ENCODE data around the gene PRIMPOL. TPM values are rescaled to one million over a fixed set of nuclear protein-coding genes. Genes with fewer than 3 reads are reported as not detected.
"Not testable (repeated sequence)": the region's sequence is repeated elsewhere in the genome, so short reads cannot be mapped to it uniquely, and the experiment has no call there.

PRIMPOL gene
- total RNA-seq, 1 experiment from 2014 or later, result 12.7 TPM

- no TSS peak for BruUV-seq (replicated peaks)
- no peak overlapping the region for H3K4me3 Mint-ChIP-seq (ENCODE audit: low read depth, unreplicated experiment)
- no peaks in the 10 kb centered on the region for H3K36me3 Mint-ChIP-seq (ENCODE audit: insufficient read depth, unreplicated experiment)
- DNase-seq, result no peak
- peaks cover 2% of the 10 kb centered on the region for H3K9me3 Mint-ChIP-seq (ENCODE audit: low read depth, unreplicated experiment)
- H3K27ac Mint-ChIP-seq (ENCODE audit: unreplicated experiment), result no peak overlapping the region
- peaks cover 17% of the 10 kb centered on the region for H3K4me1 Mint-ChIP-seq (ENCODE audit: low read depth, unreplicated experiment)
- no peaks in the 10 kb centered on the region for H3K27me3 Mint-ChIP-seq (ENCODE audit: unreplicated experiment)
- CTCF ChIA-PET, result no interaction called here
- TF ChIP-seq CTCF (IDR thresholded peaks at IDR 0.05; ENCODE audit: unreplicated experiment), result no peak
- intact Hi-C loops (cut with micrococcal nuclease; ENCODE audit: unreplicated experiment), result no loop called here
Observed at GRCh38 chr4:184613405-184613804, 36.1 kb upstream of the PRIMPOL start.

- Mint-ChIP-seq H3K27ac (ENCODE audit: unreplicated experiment) (no peak overlapping the region), H3K4me1 (ENCODE audit: low read depth, unreplicated experiment) (peaks cover 17% of the 10 kb centered on the region), H3K27me3 (ENCODE audit: unreplicated experiment) (no peaks in the 10 kb centered on the region), H3K36me3 (ENCODE audit: insufficient read depth, unreplicated experiment) (no peaks in the 10 kb centered on the region), H3K4me3 (ENCODE audit: low read depth, unreplicated experiment) (no peak overlapping the region), H3K9me3 (ENCODE audit: low read depth, unreplicated experiment) (peaks cover 2% of the 10 kb centered on the region)
- TF ChIP-seq CTCF (IDR thresholded peaks at IDR 0.05; ENCODE audit: unreplicated experiment), result no peak
- DNase-seq, result no peak
- no TSS peak for BruUV-seq (replicated peaks)
- CTCF ChIA-PET, result no interaction called here
- intact Hi-C loops (cut with micrococcal nuclease; ENCODE audit: unreplicated experiment), result no loop called here
Observed at GRCh38 chr4:184614509-184614908, 35.0 kb upstream of the PRIMPOL start.

- H3K9me3 Mint-ChIP-seq (ENCODE audit: low read depth, unreplicated experiment); H3K27me3 Mint-ChIP-seq (ENCODE audit: unreplicated experiment); BruUV-seq (replicated peaks); CTCF ChIA-PET; DNase-seq; intact Hi-C loops (cut with micrococcal nuclease; ENCODE audit: unreplicated experiment); H3K36me3 Mint-ChIP-seq (ENCODE audit: insufficient read depth, unreplicated experiment); H3K4me3 Mint-ChIP-seq (ENCODE audit: low read depth, unreplicated experiment); H3K27ac Mint-ChIP-seq (ENCODE audit: unreplicated experiment): not testable (repeated sequence)
- peaks cover 17% of the 10 kb centered on the region for H3K4me1 Mint-ChIP-seq (ENCODE audit: low read depth, unreplicated experiment)
Observed at GRCh38 chr4:184616168-184616567, 33.4 kb upstream of the PRIMPOL start.

GRCh38 chr4:184616633-184617551 lies 32.6 kb upstream of the PRIMPOL start:
- CTCF ChIA-PET, result no interaction called here
- Mint-ChIP-seq H3K27ac (ENCODE audit: unreplicated experiment) (no peak overlapping the region), H3K27me3 (ENCODE audit: unreplicated experiment) (no peaks in the 10 kb centered on the region), H3K9me3 (ENCODE audit: low read depth, unreplicated experiment) (peaks cover 2% of the 10 kb centered on the region), H3K4me3 (ENCODE audit: low read depth, unreplicated experiment) (no peak overlapping the region), H3K36me3 (ENCODE audit: insufficient read depth, unreplicated experiment) (no peaks in the 10 kb centered on the region), H3K4me1 (ENCODE audit: low read depth, unreplicated experiment) (peaks cover 17% of the 10 kb centered on the region)
- no peak for DNase-seq
- BruUV-seq (replicated peaks), result no TSS peak
- TF ChIP-seq CTCF (IDR thresholded peaks at IDR 0.05; ENCODE audit: unreplicated experiment), result no peak
- intact Hi-C loops (cut with micrococcal nuclease; ENCODE audit: unreplicated experiment), result no loop called here

GRCh38 chr4:184617600-184618196 lies 31.8 kb upstream of the PRIMPOL start:
- Mint-ChIP-seq H3K4me3 (ENCODE audit: low read depth, unreplicated experiment) (no peak overlapping the region), H3K36me3 (ENCODE audit: insufficient read depth, unreplicated experiment) (no peaks in the 10 kb centered on the region), H3K27ac (ENCODE audit: unreplicated experiment) (no peak overlapping the region), H3K9me3 (ENCODE audit: low read depth, unreplicated experiment) (peaks cover 2% of the 10 kb centered on the region), H3K27me3 (ENCODE audit: unreplicated experiment) (no peaks in the 10 kb centered on the region), H3K4me1 (ENCODE audit: low read depth, unreplicated experiment) (peaks cover 13% of the 10 kb centered on the region)
- no peak for TF ChIP-seq CTCF (IDR thresholded peaks at IDR 0.05; ENCODE audit: unreplicated experiment)
- no TSS peak for BruUV-seq (replicated peaks)
- intact Hi-C loops (cut with micrococcal nuclease; ENCODE audit: unreplicated experiment), result no loop called here
- CTCF ChIA-PET, result no interaction called here
- DNase-seq, result peak; percentile 2
